Measurements from ENCODE around the gene RBBP8NL. TPM values are rescaled to one million over a fixed set of nuclear protein-coding genes. Genes with fewer than 3 reads are reported as not detected.

Gene RBBP8NL
- total and polyA plus RNA-seq, 2 experiments from 2014 or later: 0.10 to 1.1 TPM

DNA sequence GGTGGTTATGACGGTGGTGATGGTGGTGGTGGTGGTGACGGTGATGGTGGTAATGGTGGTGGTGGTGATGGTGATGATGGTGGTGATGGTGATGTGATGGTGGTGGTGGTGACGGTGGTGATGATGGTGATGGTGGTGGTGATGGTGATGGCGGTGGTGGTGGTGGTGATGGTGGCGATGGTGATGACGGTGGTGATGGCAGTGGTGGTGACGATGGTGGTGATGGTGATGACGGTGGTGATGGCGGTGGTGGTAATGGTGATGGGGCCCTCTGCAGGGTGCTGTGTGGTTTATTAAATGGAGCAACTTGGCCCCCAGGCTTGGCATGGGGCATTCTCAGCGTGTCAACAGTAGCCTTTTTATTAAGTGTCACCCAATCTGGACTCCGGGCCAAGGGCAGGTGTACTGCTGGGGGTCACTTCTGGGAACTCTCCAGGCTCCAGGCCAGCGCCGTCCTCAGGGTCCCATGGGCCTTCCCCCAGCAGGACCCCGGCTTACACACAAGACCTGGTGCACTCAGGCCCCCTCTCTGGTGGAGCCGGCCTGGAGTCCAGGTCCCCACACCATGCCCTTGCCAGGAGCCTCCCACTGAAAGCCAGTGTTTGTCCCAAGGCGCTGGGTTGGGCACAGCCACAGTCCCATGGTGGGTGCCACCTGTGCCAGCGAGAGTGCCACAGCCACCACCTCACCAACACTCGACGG, 29.1 kb downstream of the RBBP8NL start:
- Histone ChIP-seq H3K79me2 (replicated peaks; ENCODE audit: insufficient read depth) (no peaks in the 10 kb centered on the region), H3K36me3 (ENCODE audit: insufficient read depth) (no peaks in the 10 kb centered on the region), H3K27ac (ENCODE audit: low read depth) (no peak overlapping the region), H4K20me1 (replicated peaks; ENCODE audit: insufficient read depth) (no peaks in the 10 kb centered on the region; the same call in 1 of the 2 replicates), H3K9me2 (ENCODE audit: insufficient read depth) (no peaks in the 10 kb centered on the region), H3K4me3 (no peak overlapping the region), H3K4me1 (ENCODE audit: insufficient read depth) (no peaks in the 10 kb centered on the region), H3K4me2 (no peak overlapping the region), H3K27me3 (ENCODE audit: insufficient read depth) (no peaks in the 10 kb centered on the region), H3F3A (replicated peaks; ENCODE audit: low read depth) (no peaks in the 10 kb centered on the region), H2AFZ (no peak overlapping the region)
- no peak overlapping the region; the same call in 2 of the 3 replicates for H3K4me3 Mint-ChIP-seq
- peaks cover 14% of the 10 kb centered on the region for H3K36me3 Mint-ChIP-seq (ENCODE audit: low read depth)
- no peak for ATAC-seq
- peaks cover 10% of the 10 kb centered on the region for H3K27me3 Mint-ChIP-seq (ENCODE audit: insufficient read depth, low read depth, poor library complexity)
- H3K4me1 Mint-ChIP-seq: peaks cover 7% of the 10 kb centered on the region
- H3K9me3 Mint-ChIP-seq: peaks cover 4% of the 10 kb centered on the region; the same call in 2 of the 3 replicates
- no peak overlapping the region for H3K27ac Mint-ChIP-seq
- DNase-seq (ENCODE audit: low spot score): no peak
- no peak for TF ChIP-seq NANOG (IDR thresholded peaks at IDR 0.05; ENCODE audit: borderline replicate concordance)

DNA sequence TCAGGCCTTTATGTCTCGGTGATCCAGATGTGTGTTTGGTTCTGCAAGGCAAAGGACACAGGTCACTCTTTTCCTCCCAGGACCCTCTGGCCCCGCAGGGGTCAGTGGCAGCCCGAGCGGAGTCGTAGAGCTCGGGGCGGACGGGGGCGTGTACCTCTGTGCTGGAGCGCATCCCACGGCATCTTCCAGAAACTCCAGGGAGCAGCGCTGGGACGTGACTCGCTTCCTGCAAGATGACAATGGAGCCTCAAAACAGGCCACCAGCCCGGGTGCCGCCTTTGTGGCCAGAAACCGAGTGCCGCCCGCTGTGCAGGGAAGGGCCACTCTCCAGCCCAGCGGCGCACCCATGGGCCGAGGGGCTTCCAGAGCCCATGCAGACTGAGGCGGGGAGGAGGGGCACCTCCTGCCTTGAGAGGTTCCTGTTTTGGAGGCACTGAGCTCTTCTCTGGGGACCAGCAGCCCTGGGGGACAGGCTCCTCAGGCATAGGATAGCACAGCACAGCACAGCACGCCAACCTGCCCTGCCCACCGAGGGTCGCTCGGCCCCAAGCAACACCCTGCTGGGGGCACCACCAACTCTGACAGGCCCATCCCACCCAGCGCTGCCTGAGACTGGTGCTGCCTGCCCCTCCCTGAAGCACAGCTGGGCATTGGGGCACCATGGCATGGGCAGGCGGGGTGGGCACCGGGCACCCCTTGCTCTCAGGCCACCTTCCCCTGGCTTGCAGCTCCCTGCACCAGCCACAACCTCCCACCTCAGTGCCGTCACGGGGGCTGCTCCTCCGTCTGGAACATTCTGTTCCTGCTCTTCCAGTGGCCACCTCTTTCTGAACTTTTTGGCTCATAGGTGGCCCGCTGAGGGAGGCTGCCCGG, 30.7 kb downstream of the RBBP8NL start:
- no peak overlapping the region for H3K4me3 Mint-ChIP-seq
- TF ChIP-seq ZNF331 (CRISPR knock-in tag; IDR thresholded peaks at IDR 0.05; ENCODE audit: low read depth) (no peak), CREB1 (CRISPR knock-in tag; IDR thresholded peaks at IDR 0.05; ENCODE audit: low read depth) (no peak), NANOG (IDR thresholded peaks at IDR 0.05; ENCODE audit: borderline replicate concordance) (no peak), JUNB (IDR thresholded peaks at IDR 0.05; ENCODE audit: unreplicated experiment) (no peak), STAT1 (IDR thresholded peaks at IDR 0.05; ENCODE audit: unreplicated experiment) (no peak)
- TF ChIP-seq, protein P1, sequence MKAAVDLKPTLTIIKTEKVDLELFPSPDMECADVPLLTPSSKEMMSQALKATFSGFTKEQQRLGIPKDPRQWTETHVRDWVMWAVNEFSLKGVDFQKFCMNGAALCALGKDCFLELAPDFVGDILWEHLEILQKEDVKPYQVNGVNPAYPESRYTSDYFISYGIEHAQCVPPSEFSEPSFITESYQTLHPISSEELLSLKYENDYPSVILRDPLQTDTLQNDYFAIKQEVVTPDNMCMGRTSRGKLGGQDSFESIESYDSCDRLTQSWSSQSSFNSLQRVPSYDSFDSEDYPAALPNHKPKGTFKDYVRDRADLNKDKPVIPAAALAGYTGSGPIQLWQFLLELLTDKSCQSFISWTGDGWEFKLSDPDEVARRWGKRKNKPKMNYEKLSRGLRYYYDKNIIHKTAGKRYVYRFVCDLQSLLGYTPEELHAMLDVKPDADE (IDR thresholded peaks at IDR 0.05): no peak
- TF ChIP-seq, protein P2, sequence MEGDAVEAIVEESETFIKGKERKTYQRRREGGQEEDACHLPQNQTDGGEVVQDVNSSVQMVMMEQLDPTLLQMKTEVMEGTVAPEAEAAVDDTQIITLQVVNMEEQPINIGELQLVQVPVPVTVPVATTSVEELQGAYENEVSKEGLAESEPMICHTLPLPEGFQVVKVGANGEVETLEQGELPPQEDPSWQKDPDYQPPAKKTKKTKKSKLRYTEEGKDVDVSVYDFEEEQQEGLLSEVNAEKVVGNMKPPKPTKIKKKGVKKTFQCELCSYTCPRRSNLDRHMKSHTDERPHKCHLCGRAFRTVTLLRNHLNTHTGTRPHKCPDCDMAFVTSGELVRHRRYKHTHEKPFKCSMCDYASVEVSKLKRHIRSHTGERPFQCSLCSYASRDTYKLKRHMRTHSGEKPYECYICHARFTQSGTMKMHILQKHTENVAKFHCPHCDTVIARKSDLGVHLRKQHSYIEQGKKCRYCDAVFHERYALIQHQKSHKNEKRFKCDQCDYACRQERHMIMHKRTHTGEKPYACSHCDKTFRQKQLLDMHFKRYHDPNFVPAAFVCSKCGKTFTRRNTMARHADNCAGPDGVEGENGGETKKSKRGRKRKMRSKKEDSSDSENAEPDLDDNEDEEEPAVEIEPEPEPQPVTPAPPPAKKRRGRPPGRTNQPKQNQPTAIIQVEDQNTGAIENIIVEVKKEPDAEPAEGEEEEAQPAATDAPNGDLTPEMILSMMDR (conservative IDR thresholded peaks at IDR 0.05; ENCODE audit: low read depth in 2 of 2): no peak
- TF ChIP-seq, protein P3, sequence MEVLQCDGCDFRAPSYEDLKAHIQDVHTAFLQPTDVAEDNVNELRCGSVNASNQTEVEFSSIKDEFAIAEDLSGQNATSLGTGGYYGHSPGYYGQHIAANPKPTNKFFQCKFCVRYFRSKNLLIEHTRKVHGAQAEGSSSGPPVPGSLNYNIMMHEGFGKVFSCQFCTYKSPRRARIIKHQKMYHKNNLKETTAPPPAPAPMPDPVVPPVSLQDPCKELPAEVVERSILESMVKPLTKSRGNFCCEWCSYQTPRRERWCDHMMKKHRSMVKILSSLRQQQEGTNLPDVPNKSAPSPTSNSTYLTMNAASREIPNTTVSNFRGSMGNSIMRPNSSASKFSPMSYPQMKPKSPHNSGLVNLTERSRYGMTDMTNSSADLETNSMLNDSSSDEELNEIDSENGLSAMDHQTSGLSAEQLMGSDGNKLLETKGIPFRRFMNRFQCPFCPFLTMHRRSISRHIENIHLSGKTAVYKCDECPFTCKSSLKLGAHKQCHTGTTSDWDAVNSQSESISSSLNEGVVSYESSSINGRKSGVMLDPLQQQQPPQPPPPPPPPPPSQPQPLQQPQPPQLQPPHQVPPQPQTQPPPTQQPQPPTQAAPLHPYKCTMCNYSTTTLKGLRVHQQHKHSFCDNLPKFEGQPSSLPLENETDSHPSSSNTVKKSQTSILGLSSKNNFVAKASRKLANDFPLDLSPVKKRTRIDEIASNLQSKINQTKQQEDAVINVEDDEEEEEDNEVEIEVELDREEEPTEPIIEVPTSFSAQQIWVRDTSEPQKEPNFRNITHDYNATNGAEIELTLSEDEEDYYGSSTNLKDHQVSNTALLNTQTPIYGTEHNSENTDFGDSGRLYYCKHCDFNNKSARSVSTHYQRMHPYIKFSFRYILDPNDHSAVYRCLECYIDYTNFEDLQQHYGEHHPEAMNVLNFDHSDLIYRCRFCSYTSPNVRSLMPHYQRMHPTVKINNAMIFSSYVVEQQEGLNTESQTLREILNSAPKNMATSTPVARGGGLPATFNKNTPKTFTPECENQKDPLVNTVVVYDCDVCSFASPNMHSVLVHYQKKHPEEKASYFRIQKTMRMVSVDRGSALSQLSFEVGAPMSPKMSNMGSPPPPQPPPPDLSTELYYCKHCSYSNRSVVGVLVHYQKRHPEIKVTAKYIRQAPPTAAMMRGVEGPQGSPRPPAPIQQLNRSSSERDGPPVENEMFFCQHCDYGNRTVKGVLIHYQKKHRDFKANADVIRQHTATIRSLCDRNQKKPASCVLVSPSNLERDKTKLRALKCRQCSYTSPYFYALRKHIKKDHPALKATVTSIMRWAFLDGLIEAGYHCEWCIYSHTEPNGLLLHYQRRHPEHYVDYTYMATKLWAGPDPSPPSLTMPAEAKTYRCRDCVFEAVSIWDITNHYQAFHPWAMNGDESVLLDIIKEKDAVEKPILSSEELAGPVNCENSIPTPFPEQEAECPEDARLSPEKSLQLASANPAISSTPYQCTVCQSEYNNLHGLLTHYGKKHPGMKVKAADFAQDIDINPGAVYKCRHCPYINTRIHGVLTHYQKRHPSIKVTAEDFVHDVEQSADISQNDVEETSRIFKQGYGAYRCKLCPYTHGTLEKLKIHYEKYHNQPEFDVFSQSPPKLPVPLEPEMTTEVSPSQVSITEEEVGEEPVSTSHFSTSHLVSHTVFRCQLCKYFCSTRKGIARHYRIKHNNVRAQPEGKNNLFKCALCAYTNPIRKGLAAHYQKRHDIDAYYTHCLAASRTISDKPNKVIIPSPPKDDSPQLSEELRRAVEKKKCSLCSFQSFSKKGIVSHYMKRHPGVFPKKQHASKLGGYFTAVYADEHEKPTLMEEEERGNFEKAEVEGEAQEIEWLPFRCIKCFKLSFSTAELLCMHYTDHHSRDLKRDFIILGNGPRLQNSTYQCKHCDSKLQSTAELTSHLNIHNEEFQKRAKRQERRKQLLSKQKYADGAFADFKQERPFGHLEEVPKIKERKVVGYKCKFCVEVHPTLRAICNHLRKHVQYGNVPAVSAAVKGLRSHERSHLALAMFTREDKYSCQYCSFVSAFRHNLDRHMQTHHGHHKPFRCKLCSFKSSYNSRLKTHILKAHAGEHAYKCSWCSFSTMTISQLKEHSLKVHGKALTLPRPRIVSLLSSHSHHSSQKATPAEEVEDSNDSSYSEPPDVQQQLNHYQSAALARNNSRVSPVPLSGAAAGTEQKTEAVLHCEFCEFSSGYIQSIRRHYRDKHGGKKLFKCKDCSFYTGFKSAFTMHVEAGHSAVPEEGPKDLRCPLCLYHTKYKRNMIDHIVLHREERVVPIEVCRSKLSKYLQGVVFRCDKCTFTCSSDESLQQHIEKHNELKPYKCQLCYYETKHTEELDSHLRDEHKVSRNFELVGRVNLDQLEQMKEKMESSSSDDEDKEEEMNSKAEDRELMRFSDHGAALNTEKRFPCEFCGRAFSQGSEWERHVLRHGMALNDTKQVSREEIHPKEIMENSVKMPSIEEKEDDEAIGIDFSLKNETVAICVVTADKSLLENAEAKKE (CRISPR knock-in tag; IDR thresholded peaks at IDR 0.05): no peak
- H3K27ac Mint-ChIP-seq: no peak overlapping the region

More for the DNA sequence above, 30.7 kb downstream of the RBBP8NL start:
- DNase-seq (ENCODE audit: low spot score) (no peak), ATAC-seq (no peak)
- no peaks in the 10 kb centered on the region for H3K9me2 ChIP-seq (ENCODE audit: insufficient read depth)
- H2AFZ ChIP-seq: no peak overlapping the region
- H3F3A ChIP-seq (replicated peaks; ENCODE audit: low read depth): no peaks in the 10 kb centered on the region
- H3K79me2 ChIP-seq (replicated peaks; ENCODE audit: insufficient read depth): no peaks in the 10 kb centered on the region
- Mint-ChIP-seq H3K4me1 (peaks cover 7% of the 10 kb centered on the region), H3K36me3 (ENCODE audit: low read depth) (peaks cover 14% of the 10 kb centered on the region), H3K27me3 (ENCODE audit: insufficient read depth, low read depth, poor library complexity) (peaks cover 18% of the 10 kb centered on the region), H3K9me3 (peaks cover 4% of the 10 kb centered on the region; the same call in 2 of the 3 replicates)
- H3K27me3 ChIP-seq (ENCODE audit: insufficient read depth): no peaks in the 10 kb centered on the region
- no peak overlapping the region for H3K27ac ChIP-seq (ENCODE audit: low read depth)
- H3K4me2 ChIP-seq: no peak overlapping the region
- H3K36me3 ChIP-seq (ENCODE audit: insufficient read depth): no peaks in the 10 kb centered on the region
- no peaks in the 10 kb centered on the region for H3K4me1 ChIP-seq (ENCODE audit: insufficient read depth)
- H3K4me3 ChIP-seq: no peak overlapping the region
- H4K20me1 ChIP-seq (replicated peaks; ENCODE audit: insufficient read depth): no peaks in the 10 kb centered on the region; the same call in 1 of the 2 replicates

Measured in GM23338 (cell line).